Measurements from ENCODE around the gene PCK1.

The PCK1 gene

GRCh38 chr20:57587989-57588377 is 27.1 kb downstream of the PCK1 start:
- DNase-seq (ENCODE audit: low read depth in 2 of 3, low spot score in 1 of 3): no peak

DNA sequence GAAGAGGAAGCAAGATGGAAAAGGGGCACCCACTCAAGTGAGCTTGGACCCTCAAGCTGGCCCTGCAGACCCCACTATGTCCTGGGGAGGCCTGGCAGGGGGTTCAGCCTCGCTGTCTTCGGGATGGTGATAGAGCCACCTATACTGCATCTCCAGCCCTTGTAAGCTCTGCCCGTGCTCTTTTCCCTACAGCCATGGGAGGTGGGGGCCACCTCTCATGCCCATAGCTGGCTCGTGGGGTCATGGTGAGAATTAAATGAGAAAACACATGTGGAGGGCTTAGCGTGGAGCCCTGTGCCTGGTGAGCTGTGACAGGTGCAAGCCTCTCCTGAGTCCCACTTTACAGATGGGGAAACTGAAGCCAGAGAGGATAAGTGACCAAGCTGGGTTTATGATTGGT is 27.7 kb downstream of the PCK1 start:
- DNase-seq (ENCODE audit: low read depth in 2 of 3, low spot score in 1 of 3): no peak

DNA sequence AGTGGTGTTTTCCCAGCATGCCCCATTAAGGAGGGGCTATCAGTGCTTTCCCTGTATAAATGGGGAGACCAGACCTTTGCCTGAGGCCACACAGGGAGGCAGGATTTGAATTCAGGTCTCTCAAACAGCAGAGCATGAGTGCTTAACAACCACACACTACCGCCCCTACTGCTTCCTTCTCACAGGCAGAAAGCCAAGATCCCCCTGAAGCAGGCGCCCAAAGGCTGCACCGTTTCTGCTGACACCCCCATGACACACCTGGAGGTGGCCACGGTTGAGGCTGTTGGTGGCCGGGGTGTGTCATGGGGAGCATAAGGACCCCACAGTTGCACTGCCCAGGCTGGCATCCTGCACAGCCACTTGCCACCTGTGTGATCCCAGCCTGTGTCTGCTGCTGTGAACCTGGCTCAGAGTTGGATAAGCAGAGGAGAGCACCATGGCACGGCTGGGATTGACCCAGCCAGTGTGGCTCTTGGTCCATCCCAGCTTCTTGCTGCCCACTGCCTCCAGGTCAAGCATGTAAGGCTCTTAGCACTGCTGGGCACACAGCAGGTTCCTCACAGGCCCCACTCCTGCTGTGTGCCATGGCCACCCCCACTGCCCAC is 28.3 kb downstream of the PCK1 start:
- DNase-seq (ENCODE audit: low read depth in 2 of 3, low spot score in 1 of 3): no peak

GRCh38 chr20:57589728-57590484 is 29.0 kb downstream of the PCK1 start:
- no peak for DNase-seq (ENCODE audit: low read depth in 2 of 3, low spot score in 1 of 3)

GRCh38 chr20:57590485-57591288 is 29.8 kb downstream of the PCK1 start:
- no peak for DNase-seq (ENCODE audit: low read depth in 2 of 3, low spot score in 1 of 3)

DNA sequence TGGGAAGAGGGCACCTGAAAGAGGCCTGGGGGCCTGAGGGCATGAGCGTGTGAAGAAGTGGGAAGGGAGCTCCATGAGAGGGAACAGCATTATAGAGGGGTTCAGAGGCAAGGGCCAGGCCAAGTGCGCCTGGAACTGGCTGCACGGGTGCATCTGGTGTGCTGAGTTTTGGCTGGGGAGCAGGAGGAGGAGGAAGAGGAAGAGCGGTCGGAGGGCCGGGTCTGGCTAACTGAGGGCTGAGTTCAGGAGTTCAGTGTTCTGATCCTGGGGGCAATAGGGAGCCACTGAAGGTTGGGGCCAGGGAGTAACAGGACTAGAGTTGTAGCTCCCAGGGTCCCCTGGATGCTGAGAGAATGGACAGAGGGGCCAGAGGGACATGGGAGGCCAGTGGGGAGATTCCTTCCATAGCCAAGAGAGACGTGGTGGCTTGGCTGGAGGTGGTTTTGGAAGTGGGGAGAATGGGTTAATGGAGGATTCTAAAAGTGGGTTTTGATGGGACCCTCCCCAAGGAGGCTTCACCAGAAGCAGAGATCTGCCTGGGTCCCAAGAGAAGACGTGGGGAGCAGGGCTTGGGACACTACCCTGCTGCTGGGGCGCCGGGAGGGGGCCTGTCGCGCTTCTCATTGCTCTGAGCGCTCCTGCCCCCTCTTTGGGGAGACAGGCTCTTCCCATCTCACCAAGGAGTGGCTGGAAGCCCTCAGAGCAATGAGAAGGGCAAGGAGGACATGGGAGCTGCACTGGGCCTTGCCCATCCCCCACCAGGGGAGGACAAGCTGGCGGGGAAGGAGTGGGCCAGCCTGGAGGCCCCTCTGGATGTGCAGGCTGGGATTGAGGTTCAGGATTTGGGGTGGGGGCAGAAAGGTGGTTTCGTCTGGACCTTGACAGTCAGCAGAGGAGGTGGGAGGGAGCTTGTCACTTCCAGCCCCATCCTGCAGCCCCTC is 30.6 kb downstream of the PCK1 start:
- DNase-seq (ENCODE audit: low read depth in 2 of 3, low spot score in 1 of 3): no peak

DNA sequence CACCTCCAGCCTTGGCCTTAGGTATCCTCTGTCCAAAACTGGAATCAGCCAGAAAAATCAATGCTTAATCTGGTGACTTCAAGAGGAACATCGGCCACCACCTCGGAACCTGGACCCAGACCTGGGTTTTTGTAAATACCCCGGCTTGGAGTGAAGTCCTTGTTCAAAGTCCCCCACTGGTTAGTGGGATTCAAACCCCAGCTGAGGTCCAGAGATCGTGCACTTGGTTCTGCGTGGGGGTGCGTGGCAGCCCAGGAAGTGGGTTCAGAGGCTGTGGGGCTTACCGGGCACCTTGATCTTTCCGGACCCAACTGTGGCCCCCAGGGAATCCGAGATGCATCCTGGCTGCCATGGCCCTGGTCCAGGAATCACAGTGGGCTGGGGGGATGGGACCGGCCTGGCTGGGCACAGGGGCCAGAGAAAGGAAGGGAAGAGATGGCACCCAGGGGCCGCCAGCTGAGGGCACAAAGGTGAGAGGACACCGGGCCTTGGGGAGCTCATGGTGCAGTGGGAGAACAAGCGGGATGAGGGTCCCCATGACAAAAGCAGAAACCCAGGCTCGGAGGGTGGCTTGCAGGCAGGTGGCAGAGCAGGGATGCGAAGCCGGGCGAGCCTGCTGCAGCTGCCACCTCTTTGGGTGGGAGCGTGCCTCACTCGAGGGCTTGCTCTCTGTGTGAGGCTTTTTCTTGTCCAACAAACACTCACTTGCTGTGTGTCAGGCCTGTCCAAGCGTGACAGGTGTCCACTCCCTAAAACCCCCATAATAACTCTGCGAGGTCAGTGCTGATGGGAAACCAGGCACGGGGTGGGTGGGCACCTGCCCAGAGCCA is 31.6 kb downstream of the PCK1 start:
- DNase-seq (ENCODE audit: low read depth in 2 of 3, low spot score in 1 of 3): no peak

DNA sequence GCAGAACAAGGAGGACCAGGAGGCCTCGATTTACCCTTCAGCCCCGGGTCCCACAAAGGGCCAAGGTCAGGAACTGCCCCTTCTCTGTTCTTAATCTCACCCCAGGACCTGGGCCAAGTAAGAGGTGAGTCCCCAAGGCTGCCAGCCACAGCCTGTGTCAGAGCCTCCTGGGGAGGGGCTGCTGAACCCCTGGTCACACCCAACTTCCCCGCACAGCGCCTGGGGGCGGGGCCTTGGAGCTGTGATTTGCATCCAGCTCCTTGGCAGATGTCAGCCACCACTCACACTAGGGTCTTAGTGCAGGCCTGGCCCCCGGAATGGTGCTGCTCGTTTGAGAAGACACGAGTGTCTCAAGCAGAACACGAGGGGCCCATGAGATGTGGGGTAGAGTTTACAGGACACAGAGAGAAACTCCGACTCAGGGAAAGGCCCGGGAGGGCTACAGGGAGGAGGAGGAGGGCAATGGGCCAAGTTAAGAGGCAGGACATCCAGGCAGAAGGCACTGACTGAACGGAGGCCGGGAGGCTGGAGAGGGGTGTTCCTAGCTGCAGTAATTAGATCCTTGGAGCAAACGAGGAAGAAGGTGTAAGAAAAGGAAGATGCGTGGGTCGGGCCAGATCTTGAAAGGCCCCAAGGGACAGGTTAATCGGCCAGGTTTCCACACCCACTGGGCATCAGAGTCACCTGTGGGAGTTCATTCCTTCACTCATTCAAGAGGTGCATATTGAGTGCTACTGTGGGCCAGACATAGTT is 32.4 kb downstream of the PCK1 start:
- DNase-seq (ENCODE audit: low read depth in 2 of 3, low spot score in 1 of 3): no peak

- DNase-seq (ENCODE audit: low read depth in 2 of 3, low spot score in 1 of 3): peak; percentile 19 to 45 (median 45)
Observed at GRCh38 chr20:57594092-57594951, 33.4 kb downstream of the PCK1 start.

DNA sequence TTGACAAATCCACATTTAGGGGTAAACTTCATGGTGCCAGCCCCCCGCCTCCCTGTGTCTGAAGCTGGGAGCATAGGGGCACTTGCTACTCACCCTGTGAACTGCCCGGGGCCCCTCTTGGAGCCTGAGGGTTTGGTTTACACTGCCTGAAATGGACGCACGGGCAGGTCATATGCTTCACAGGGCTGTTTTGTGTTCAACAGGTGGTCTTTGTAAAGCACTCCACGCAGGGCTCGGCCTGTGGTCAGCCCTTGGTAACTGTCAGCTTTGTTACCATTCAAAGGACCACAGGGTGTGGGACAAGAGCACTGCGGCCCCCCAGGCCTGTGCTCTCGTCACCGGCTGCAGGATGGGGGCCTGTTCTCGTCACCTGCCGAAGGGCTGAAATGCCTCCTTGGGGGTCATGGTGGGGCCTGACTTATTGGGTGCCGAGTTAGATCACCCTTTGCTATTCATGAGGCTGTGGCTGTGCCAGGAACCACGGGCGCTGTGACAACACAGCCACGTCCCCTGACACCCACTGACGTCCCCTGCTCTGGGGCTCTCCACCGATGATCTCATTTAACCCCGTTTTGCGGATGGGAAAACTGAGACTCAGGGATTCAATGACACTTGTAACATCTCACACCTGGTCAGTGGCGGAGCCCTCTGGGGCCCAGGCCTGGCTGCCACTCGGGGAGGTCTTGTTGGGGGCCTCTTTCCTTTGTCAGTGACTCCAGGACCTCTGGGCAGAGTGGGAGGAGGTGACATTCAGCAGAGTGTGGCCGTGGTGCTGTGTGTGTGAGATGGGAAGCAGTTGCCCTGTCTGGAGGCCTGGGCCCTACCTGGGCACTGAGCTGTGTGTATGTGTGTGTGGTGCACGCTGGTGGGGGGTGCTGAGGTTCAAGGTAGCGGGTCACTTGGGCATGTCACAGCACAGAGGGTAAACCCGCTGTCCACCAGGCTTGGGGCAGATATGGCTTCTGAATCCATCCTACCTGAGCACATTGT is 34.4 kb downstream of the PCK1 start:
- no peak for DNase-seq (ENCODE audit: low read depth in 2 of 3, low spot score in 1 of 3)

- no peak for DNase-seq (ENCODE audit: low read depth in 2 of 3, low spot score in 1 of 3)
Observed at GRCh38 chr20:57596358-57596757, 35.4 kb downstream of the PCK1 start.

GRCh38 chr20:57596998-57597939 is 36.4 kb downstream of the PCK1 start:
- peak in 2 of 3 donors; percentile 58 to 66 for DNase-seq (ENCODE audit: low read depth in 2 of 3, low spot score in 1 of 3)

DNA sequence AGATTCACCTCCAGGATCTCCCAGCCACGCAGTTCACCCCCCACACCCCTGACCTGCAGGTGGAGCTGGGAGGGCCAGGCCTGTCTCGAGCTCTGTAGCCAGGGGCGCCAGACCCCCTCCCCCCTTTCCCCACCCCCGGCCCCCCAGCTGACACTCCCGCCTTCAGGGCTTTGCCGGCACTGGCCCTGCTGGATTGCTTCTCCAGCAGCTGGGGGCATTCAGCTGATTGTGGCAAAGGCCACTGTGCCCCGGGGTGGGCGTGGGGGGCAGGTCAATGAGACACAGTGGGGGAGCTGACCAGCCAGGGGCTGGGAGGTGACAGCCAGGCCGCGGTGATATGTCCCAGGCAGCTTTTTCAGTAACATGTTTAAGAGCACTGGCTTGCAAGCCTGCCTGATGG is 37.1 kb downstream of the PCK1 start:
- DNase-seq (ENCODE audit: low read depth in 2 of 3, low spot score in 1 of 3): no peak

DNA sequence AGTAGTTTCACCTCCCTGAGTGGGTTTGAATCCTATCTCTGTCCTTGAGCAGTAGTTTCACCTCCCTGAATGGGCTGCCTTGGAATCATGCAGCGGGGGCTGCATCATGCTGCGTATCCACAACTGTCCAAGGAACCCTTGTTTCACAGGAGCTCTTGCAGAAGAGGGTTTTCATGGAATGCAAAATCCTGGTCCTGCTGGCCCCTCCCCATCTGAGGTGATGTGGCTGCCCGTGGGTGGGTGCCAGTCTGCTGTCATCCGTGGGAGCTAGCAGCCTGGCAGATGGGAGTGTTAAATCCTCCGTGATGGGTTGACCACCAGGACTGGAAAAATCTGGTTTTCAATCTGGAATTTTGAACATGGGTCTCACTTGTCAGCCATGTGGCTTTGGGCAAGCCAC is 37.6 kb downstream of the PCK1 start:
- no peak for DNase-seq (ENCODE audit: low read depth in 2 of 3, low spot score in 1 of 3)

DNA sequence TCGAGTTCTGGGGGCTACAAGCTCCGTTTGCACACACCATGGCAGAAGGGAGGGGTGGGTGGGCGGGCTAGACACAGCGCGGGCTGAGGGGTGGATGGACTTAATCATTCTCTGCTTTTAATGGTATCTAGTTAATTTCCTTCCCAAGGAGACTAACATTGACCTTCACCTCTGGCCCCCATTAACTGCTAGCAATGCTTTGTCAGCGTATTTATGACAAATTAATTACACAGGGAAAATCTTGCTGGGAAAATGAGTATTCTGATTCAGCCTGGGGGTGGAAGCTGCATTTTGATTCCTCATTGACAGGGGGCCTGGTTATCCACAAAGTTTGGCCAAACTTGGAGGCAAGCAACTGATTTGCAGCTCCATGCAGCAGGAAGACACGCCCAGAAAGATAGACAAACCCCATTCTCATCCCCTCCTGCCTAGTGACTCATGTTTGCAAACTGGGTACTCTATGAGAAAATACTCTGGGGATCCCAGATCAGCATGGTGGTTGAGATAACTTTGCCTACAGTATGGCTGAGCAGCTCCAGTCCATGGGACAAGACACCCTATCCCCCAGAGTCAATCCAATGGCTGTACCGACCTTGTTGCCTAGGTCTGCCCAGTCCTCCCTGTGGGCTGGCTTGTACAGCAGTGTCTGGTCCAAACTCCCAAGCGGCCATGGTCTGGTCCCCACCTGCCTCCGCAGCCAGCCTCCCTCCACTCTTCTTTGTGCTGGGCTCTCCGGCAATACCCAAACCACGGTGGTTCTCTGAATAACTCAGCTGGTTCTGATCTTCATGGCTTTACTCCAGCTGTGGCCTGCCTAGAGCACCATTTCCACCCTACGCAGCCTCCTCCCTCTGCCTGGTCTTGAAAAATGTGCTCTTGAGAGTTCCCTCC is 39.7 kb downstream of the PCK1 start:
- no peak for DNase-seq (ENCODE audit: low read depth in 2 of 3, low spot score in 1 of 3)

All from stimulated activated CD4-positive, alpha-beta T cell treated with anti-CD3 and anti-CD28 coated beads, Interleukin-12 subunit alpha, Interleukin-12 subunit beta, amount 100 ng/mL, for 48 hours (primary cell).